Measurements from ENCODE around the gene WFS1. TPM values are rescaled to one million over a fixed set of nuclear protein-coding genes. Genes with fewer than 3 reads are reported as not detected.

The WFS1 gene
- total and polyA plus RNA-seq, 2 of the 8 experiments (the other 6 are each of a cell fraction or from before 2014, with no cell fraction given): 29.1 to 43.1 TPM

DNA sequence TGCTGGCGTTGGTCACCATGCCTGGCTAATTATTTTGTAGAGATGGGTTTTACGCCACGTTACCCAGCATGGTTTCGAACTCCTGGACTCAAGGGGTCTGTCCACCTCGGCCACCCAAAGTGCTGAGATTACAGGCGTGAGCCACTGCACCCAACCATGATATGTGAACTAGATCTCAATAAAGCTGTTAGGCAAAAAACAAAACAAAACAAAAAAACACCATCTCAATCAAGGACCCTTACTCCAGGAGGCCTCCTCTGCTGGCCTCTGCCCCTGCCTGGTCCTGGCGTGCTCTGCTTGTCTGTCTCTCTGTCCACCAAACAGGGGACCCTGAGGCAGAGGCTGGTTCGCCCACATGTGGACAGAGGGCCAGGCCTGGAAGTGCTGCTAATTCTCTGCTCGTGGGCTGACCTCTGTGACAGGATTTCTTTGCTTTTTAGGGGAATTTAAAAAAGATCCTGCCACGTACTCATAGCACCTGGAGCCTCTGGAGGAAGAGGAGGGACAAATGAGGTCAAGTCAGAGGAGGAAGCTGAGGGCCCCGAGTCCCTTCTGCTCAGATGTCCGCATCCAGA, 32.7 kb upstream of the WFS1 start:
- H3K9me3 ChIP-seq (ENCODE audit: insufficient read depth in 2 of 2, low read depth in 1 of 2, low read length in 1 of 2): no peaks in the 10 kb centered on the region
- H2BK20ac ChIP-seq (ENCODE audit: low read length): no peak overlapping the region
- H3K79me2 ChIP-seq (ENCODE audit: control insufficient read depth in 1 of 2, insufficient read depth in 2 of 2, low read length in 2 of 2): no peaks in the 10 kb centered on the region
- H2AK5ac ChIP-seq (ENCODE audit: low read depth, low read length): no peak overlapping the region
- H2BK120ac ChIP-seq (replicated peaks; ENCODE audit: low read depth, low read length): no peak overlapping the region
- TF ChIP-seq SIX5 (IDR thresholded peaks at IDR 0.05; ENCODE audit: low read depth, low read length): no peak
- no peak for TF ChIP-seq KDM5A (IDR thresholded peaks at IDR 0.05; ENCODE audit: low read length)
- TF ChIP-seq SUZ12 (IDR thresholded peaks at IDR 0.05; ENCODE audit: low read length): no peak
- no peak for TF ChIP-seq CEBPB (IDR thresholded peaks at IDR 0.05; ENCODE audit: low read depth, low read length)
- no peak for TF ChIP-seq MAX (IDR thresholded peaks at IDR 0.05)
- no peak for TF ChIP-seq NANOG (IDR thresholded peaks at IDR 0.05; ENCODE audit: insufficient read depth, low read depth, low read length, poor library complexity, severe bottlenecking)
- no peak for TF ChIP-seq BRCA1 (IDR thresholded peaks at IDR 0.05; ENCODE audit: low read depth, low read length)
- TF ChIP-seq JUND (IDR thresholded peaks at IDR 0.05; ENCODE audit: low read length): no peak
- no peak for TF ChIP-seq TAF1 (IDR thresholded peaks at IDR 0.05; ENCODE audit: low read depth, low read length)
- no peak for TF ChIP-seq CREB1 (IDR thresholded peaks at IDR 0.05)
- TF ChIP-seq SP1 (IDR thresholded peaks at IDR 0.05; ENCODE audit: low read depth, low read length): no peak
- peaks cover 2% of the 10 kb centered on the region; the same call in 1 of the 2 replicates for H3K23me2 ChIP-seq (ENCODE audit: low read depth, low read length)
- H4K8ac ChIP-seq (ENCODE audit: extremely low read depth, insufficient read depth, low read length): no peak overlapping the region
- no peak overlapping the region for H3K56ac ChIP-seq (replicated peaks; ENCODE audit: insufficient read length, low read depth, low read length)
- H3K79me1 ChIP-seq (ENCODE audit: low read depth, low read length): no peaks in the 10 kb centered on the region
- no peaks in the 10 kb centered on the region for H3K36me3 ChIP-seq (ENCODE audit: control insufficient read depth in 2 of 4, insufficient read depth in 4 of 4, low read length in 3 of 4)
- FAIRE-seq (no peak), DNase-seq (ENCODE audit: low read depth in 1 of 2, low spot score in 2 of 2) (no peak)
- no peak overlapping the region for H3K18ac ChIP-seq (ENCODE audit: extremely low read depth, low read length)
- no peak overlapping the region for H3K9ac ChIP-seq (replicated peaks in 1 of 4; ENCODE audit: extremely low read depth in 1 of 4, low read depth in 3 of 4, low read length in 3 of 4)
- H3K23ac ChIP-seq (ENCODE audit: insufficient read length): no peak overlapping the region
- H3K14ac ChIP-seq (ENCODE audit: insufficient read length): no peak overlapping the region
- no peak overlapping the region for H2BK5ac ChIP-seq (ENCODE audit: low read depth, low read length)
- no peaks in the 10 kb centered on the region for H3K27me3 ChIP-seq (replicated peaks in 1 of 4; ENCODE audit: control insufficient read depth in 3 of 4, extremely low read depth in 1 of 4, insufficient read depth in 3 of 4, low read length in 3 of 4)
- no peak overlapping the region for H4K5ac ChIP-seq (ENCODE audit: insufficient read length, low read depth, low read length)
- CTCF ChIA-PET (ENCODE audit: partially characterized antibody): no interaction called here
- WGBS, 2 experiments (ENCODE audit: extremely low coverage in 1 of 2, insufficient coverage in 1 of 2, insufficient read length in 1 of 2, insufficient replicate concordance in 2 of 2, low coverage in 1 of 2, low lambda C conversion rate in 2 of 2, missing lambda C conversion rate in 1 of 2): 83% methylated on average over 12 of the region's 12 CpGs; no CpG with 5 or more reads in 1 of the 2 experiments
- no peaks in the 10 kb centered on the region for H4K20me1 ChIP-seq (replicated peaks in 1 of 2; ENCODE audit: control insufficient read depth in 1 of 2, insufficient read depth in 2 of 2, low read length in 2 of 2)
- no peaks in the 10 kb centered on the region for H3K4me1 ChIP-seq (replicated peaks in 1 of 4; ENCODE audit: control insufficient read depth in 3 of 4, insufficient read depth in 4 of 4, low read length in 3 of 4)
- no peak overlapping the region for H2BK15ac ChIP-seq (ENCODE audit: low read length)
- H3K4ac ChIP-seq (replicated peaks; ENCODE audit: insufficient read length, low read depth, low read length): no peak overlapping the region
- H3K4me2 ChIP-seq (ENCODE audit: insufficient read depth in 1 of 2, low read depth in 2 of 2, low read length in 2 of 2): no peak overlapping the region
- H4K91ac ChIP-seq (replicated peaks; ENCODE audit: insufficient read length, low read length): no peak overlapping the region
- H3K27ac ChIP-seq (ENCODE audit: low read depth, low read length): no peak overlapping the region
- H2AFZ ChIP-seq (ENCODE audit: low read length): no peak overlapping the region
- no peak overlapping the region for H2BK12ac ChIP-seq (ENCODE audit: low read depth, low read length)
- no peak overlapping the region for H3K4me3 ChIP-seq (ENCODE audit: extremely low read depth in 1 of 4, insufficient read depth in 2 of 4, low read depth in 3 of 4, low read length in 4 of 4)
- POLR2A ChIA-PET (ENCODE audit: partially characterized antibody): no interaction called here
